HG03159 (cell line): ENCODE data around the gene TMEM107.
"Not testable (repeated sequence)": the region's sequence is repeated elsewhere in the genome, so short reads cannot be mapped to it uniquely, and the experiment has no call there.

Experiments
- ATAC-seq: cut with Tn5 transposase; IDR thresholded peaks from one replicate; pipeline ENCODE4 v1.9.1; 2021; ENCODE audit warnings: mild to moderate bottlenecking, moderate library complexity; ENCODE audit not compliant: unreplicated experiment

Gene TMEM107

GRCh38 chr17:8176197-8176940 lies at the start of gene TMEM107:
Gene TMEM107 (minus strand): TSS chr17:8176380. CDS start chr17:8176286, 94 bp downstream.
- no peak for ATAC-seq

GRCh38 chr17:8224891-8225812 lies 49.0 kb upstream of the TMEM107 start:
- ATAC-seq, result no peak

- ATAC-seq, result no peak
Measured at GRCh38 chr17:8223356-8224126, 47.4 kb upstream of the TMEM107 start.

GRCh38 chr17:8222630-8223355 lies 46.6 kb upstream of the TMEM107 start:
- peak; percentile 31 for ATAC-seq

- peak; percentile 21 for ATAC-seq
Measured at GRCh38 chr17:8222380-8222629, 46.1 kb upstream of the TMEM107 start.

GRCh38 chr17:8221663-8222379 lies 45.6 kb upstream of the TMEM107 start:
- peak; percentile 44 for ATAC-seq

- no peak for ATAC-seq
Measured at GRCh38 chr17:8220783-8221662, 44.8 kb upstream of the TMEM107 start.

GRCh38 chr17:8214000-8214399 lies 37.8 kb upstream of the TMEM107 start:
- ATAC-seq, result not testable (repeated sequence)

GRCh38 chr17:8212312-8213180 lies 36.4 kb upstream of the TMEM107 start:
- ATAC-seq, result no peak

GRCh38 chr17:8210761-8211458 lies 34.7 kb upstream of the TMEM107 start:
- no peak for ATAC-seq

- peak; percentile 82 for ATAC-seq
Measured at GRCh38 chr17:8209907-8210760, 34.0 kb upstream of the TMEM107 start, which contains the start of gene AURKB. Gene AURKB (minus strand): TSS chr17:8210575. CDS start chr17:8210224, 351 bp downstream.

GRCh38 chr17:8206536-8206935 lies 30.4 kb upstream of the TMEM107 start:
- ATAC-seq, result no peak

- no peak for ATAC-seq
Measured at GRCh38 chr17:8204761-8205555, 28.8 kb upstream of the TMEM107 start.

GRCh38 chr17:8192070-8192815 lies 16.1 kb upstream of the TMEM107 start:
- ATAC-seq, result peak; percentile 32

GRCh38 chr17:8190506-8190905 lies 14.3 kb upstream of the TMEM107 start:
- ATAC-seq, result no peak
